Measurements from ENCODE around the gene SLC35B1.

SLC35B1 gene, protein sequence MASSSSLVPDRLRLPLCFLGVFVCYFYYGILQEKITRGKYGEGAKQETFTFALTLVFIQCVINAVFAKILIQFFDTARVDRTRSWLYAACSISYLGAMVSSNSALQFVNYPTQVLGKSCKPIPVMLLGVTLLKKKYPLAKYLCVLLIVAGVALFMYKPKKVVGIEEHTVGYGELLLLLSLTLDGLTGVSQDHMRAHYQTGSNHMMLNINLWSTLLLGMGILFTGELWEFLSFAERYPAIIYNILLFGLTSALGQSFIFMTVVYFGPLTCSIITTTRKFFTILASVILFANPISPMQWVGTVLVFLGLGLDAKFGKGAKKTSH

GRCh38 chr17:49707608-49708514 is at the start of gene SLC35B1:
Gene SLC35B1 (minus strand): TSS chr17:49707964. CDS start chr17:49707833, 131 bp downstream.
- peak; percentile 99 for DNase-seq

DNA sequence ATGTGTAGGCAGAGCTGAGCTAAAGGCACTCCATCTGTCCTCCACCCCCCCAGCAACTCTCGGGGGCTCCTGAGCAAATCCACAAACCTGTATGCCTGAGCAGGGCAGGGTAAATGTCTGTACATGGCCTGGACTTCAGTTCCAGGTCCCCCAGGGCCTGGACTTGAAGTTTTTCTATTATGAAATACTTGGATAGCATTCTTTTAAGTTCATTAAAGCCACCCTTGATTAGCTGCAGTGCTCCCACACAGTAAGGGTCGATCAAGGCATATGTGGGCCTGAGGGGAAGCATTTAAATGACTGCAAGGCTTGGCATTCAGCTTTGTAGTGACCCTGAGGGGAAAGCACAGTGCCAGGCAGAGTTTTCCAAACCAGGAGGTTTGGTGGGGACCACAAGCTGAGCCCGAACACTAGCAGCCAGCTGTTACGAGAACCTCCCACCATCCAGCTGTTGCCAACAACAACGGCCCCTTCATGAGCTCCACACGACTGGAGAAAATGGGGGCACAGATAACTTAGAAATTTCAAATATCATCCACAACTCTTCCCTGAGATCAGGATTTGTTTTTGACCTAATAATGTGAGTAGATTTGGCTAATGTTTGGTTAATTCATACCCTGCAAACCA is 49.5 kb upstream of the SLC35B1 start:
- no peak for DNase-seq

- no peak for DNase-seq
Observed at GRCh38 chr17:49756323-49757150, 48.8 kb upstream of the SLC35B1 start.

DNA sequence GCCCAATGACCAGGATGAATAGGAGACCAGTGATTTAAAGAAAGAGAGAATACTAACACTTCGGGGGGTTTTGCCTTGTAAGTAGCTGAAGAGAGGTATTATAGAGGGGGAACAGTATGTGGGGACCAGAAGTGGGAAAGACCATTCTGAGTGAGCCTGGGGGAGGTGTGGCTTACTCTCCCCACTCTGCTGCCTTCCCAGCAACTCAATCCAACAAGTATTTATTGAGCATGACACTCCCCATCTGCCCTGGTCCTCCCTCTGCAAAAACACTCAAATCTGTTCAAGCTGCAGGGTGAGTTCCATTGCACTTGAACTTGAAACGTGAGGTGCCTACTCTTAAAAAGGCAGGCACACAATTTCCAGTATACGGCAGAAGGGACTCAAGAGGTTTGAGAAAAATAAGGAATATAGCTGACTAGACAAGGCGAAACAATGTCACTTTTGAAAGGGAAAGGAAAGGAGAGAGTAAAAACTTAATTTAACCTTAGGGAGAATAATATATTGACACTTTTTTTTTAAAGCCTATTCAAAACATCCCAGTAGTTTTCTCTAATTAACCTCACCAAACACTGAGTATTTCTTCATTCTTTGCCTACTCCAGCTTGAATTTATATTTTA is 48.0 kb upstream of the SLC35B1 start:
- no peak for DNase-seq

GRCh38 chr17:49753959-49754391 is 46.2 kb upstream of the SLC35B1 start:
- no peak for DNase-seq

DNA sequence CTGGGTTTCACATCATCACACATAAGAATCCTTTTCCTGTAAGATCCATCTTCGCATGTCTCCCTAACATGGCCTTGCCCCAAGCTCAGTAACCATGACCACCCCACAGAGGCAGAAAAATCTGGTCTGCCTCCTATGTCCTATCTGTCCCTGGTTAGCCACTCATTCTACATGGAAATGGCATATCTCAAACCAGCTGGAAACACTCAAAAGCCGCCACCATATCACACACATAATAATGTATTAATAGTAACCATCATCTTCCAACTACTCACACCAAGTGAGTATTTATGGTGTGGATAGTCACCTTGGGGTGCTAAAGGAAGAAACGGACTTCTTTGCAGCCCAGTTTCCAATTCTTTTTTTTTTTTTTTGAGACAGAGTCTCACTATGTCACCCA is 44.7 kb upstream of the SLC35B1 start:
- DNase-seq: no peak

DNA sequence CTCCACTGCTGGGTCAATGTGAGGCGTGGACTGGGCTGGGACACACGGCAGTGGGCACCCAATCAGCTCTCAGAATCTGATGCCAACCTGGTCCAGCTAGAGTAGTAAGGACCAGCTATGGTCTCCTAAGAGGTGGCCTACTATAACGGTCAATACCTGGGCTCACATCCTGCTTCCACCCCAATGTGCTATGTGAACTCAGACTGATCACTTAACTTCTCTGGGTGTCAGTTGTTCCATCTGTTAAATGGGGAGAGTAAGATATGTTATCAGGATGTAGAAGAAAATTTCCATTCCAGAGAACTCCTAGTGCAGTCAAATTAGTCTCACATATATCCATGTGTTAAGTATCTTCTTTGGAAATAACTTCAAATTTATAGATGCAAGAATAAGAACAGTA is 42.0 kb upstream of the SLC35B1 start:
- no peak for DNase-seq

DNA sequence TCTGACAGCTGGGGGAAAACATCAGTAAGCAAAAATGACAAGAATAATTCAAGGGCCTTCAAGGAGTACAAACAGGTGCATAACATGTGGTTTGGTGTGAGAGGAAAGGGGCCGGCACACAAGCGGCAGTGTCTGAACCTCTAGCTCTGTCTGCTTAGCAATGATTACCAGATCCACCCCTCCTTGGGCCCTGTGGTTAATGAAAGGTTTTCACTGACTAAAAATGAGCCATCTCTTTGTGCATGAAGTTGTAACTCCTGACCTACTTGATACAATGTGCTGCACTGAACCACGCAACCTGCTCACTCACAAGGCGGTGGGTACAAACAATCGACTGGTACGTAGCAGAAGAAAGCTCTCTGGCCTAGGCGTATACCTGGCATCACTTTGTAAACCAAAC is 41.0 kb upstream of the SLC35B1 start:
- no peak for DNase-seq

DNA sequence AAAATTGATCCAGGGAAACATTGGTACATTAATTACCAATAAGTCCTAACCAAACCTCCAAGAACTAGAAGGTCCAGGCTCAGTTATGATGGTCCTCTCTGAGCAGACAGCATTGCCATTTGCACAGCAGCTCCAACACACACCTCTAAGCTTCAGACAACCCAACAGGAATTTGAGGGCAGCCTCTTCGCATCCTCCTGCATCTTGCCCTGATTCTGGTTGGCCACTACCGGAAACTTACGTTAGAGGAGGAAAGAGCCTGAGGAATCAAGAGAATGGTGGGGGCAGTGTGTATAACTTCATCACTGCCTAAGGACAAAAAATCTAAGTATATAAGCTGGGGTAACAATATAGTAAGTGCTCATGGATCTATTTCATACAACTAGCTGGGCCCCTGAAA is 40.5 kb upstream of the SLC35B1 start:
- no peak for DNase-seq

- DNase-seq: no peak
Observed at GRCh38 chr17:49747632-49748031, 39.9 kb upstream of the SLC35B1 start.

- DNase-seq: no peak
Observed at GRCh38 chr17:49746791-49747490, 39.2 kb upstream of the SLC35B1 start.

DNA sequence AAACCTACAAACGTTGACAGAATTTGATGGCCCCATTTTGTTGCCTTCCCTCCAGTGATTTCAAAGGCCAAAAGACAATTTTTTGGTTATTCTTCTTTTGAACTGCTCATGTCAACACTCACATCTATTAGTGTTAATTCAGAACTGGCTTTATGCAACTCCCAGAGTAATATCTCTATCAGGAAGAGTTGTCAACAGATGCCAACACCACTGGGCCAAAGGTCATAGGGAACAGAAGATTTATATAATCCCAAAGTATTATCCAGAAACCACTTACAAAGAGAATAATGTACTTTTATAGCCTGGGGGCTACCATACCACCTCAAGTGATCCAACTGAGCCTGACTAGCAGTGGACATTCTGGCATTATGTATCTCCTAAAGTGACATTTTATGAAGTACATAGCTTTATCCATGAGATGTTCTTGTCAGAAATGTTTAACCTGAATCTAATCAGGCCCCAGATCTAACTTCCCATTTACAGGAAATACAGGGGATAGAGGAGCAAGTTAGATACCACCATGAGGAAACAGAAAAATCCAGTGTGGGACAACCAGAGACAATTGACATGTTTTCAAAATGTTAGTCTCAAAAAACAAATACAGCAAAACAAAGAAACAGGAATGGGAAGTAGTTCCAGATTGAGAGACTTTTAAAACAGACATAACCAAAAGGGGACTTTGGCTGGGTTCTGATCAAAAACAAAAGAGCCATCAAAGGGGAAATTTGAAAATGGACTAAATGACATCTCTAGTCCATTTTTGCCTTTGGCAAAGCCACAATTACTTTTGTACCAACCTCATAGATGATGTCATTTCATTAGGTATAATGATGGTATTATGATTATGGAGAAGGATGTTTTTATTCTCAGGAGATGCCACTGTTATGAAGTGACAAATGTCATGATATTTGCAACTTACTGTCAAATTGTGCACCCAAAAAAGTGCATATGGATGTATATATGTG is 37.7 kb upstream of the SLC35B1 start:
- no peak for DNase-seq

DNA sequence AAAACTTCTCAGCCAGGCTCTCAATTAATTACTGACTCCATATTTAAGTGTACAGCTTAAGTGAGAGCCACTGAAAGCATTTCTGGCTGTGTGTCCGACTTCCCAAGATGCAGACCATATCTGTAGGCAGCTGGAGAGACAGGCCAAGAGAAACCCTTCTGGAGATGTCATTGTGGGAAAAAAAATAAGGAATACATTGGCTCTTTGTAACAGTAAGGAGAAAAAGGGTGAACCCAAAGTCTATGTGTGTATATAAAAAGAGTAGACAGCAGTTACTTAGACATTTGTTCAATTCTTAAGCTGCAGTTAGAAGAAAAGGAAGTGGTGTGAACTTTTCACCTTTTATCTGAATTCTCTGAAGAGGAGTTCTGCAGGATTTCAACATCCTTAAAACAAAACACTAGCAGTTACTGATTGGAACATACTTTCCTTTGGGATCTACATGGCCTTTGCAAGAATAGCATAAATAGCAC is 34.4 kb upstream of the SLC35B1 start:
- DNase-seq: no peak

GRCh38 chr17:49741692-49742076 is 33.9 kb upstream of the SLC35B1 start:
- DNase-seq: no peak

DNA sequence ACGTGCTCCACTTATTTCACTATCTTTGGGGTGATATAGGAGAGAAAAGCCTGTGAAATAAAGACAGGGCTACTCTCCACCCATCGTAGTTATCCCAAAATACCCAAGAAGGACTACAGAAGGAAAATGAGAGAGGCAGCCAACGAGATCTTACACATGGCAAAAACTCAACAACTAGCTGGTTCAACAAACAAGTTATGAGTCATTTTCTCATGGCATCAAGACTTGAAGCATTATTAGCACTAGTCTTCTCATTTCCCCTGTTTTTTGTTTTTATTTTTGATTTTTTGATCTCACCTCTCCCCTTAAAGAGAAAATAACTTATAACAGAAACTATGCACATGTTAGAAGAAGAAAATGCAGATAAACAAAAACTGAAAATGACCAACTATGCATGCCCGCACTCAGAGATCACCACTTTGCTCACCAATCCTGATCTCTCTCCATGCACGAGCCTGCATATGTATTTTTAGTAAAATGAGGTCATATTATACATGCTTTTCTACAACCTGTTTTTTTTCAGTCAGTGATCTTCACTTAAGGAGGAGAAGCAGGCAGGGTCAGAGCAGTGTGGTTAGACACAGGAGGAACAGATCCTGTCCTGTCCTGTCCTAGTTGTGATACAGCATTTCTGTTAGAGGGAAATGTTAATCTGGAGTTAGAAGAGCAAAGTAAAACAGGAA is 33.4 kb upstream of the SLC35B1 start:
- no peak for DNase-seq

- no peak for DNase-seq
Observed at GRCh38 chr17:49739641-49740271, 32.0 kb upstream of the SLC35B1 start.

- no peak for DNase-seq
Observed at GRCh38 chr17:49738456-49739163, 30.8 kb upstream of the SLC35B1 start.

Data from fibroblast of upper back skin (primary cell).